ENCODE measurements around the gene GDAP1L1.
"Not testable (repeated sequence)": the region's sequence is repeated elsewhere in the genome, so short reads cannot be mapped to it uniquely, and the experiment has no call there.

GDAP1L1 gene

GRCh38 chr20:44219791-44220190, 27.3 kb upstream of the GDAP1L1 start:
- DNase-seq (ENCODE audit: low read depth, low spot score), result no peak

- no peak for DNase-seq (ENCODE audit: low read depth, low spot score)
These were observed 25.6 kb upstream of the GDAP1L1 start for GRCh38 chr20:44221368-44221954.

- no peak for DNase-seq (ENCODE audit: low read depth, low spot score)
These were observed 25.1 kb upstream of the GDAP1L1 start for GRCh38 chr20:44222027-44222426.

GRCh38 chr20:44222633-44223368, 24.3 kb upstream of the GDAP1L1 start:
- no peak for DNase-seq (ENCODE audit: low read depth, low spot score)

GRCh38 chr20:44223721-44224120, 23.4 kb upstream of the GDAP1L1 start:
- DNase-seq (ENCODE audit: low read depth, low spot score), result no peak

- no peak for DNase-seq (ENCODE audit: low read depth, low spot score)
These were observed 22.5 kb upstream of the GDAP1L1 start for GRCh38 chr20:44224637-44225036.

GRCh38 chr20:44228465-44229258, 18.4 kb upstream of the GDAP1L1 start:
- no peak for DNase-seq (ENCODE audit: low read depth, low spot score)

GRCh38 chr20:44231193-44231592, 15.9 kb upstream of the GDAP1L1 start:
- DNase-seq (ENCODE audit: low read depth, low spot score), result no peak

GRCh38 chr20:44231713-44232468, 15.2 kb upstream of the GDAP1L1 start:
- DNase-seq (ENCODE audit: low read depth, low spot score), result no peak

- not testable (repeated sequence) for DNase-seq (ENCODE audit: low read depth, low spot score)
These were observed 14.6 kb upstream of the GDAP1L1 start for GRCh38 chr20:44232469-44232856.

- no peak for DNase-seq (ENCODE audit: low read depth, low spot score)
These were observed 13.6 kb upstream of the GDAP1L1 start for GRCh38 chr20:44233436-44234016.

GRCh38 chr20:44234566-44235317, 12.4 kb upstream of the GDAP1L1 start:
- no peak for DNase-seq (ENCODE audit: low read depth, low spot score)

- no peak for DNase-seq (ENCODE audit: low read depth, low spot score)
These were observed 11.4 kb upstream of the GDAP1L1 start for GRCh38 chr20:44235702-44236101.

GRCh38 chr20:44236840-44237239, 10.3 kb upstream of the GDAP1L1 start:
- not testable (repeated sequence) for DNase-seq (ENCODE audit: low read depth, low spot score)

- no peak for DNase-seq (ENCODE audit: low read depth, low spot score)
These were observed 5.3 kb upstream of the GDAP1L1 start for GRCh38 chr20:44241796-44242195.

- DNase-seq (ENCODE audit: low read depth, low spot score), result no peak
These were observed 1.1 kb upstream of the GDAP1L1 start for GRCh38 chr20:44245977-44246376.

GRCh38 chr20:44247586-44248409, 690 bp downstream of the GDAP1L1 start:
- no peak for DNase-seq (ENCODE audit: low read depth, low spot score)

- DNase-seq (ENCODE audit: low read depth, low spot score), result no peak
These were observed 1.3 kb downstream of the GDAP1L1 start for GRCh38 chr20:44248410-44248759.

- no peak for DNase-seq (ENCODE audit: low read depth, low spot score)
These were observed 4.2 kb downstream of the GDAP1L1 start for GRCh38 chr20:44251284-44251683.

GRCh38 chr20:44253528-44253927, 6.4 kb downstream of the GDAP1L1 start:
- DNase-seq (ENCODE audit: low read depth, low spot score), result no peak
